Muscle of leg (tissue), 16 donors: ENCODE data around the gene MRLN. TPM values are rescaled to one million over a fixed set of nuclear protein-coding genes. Genes with fewer than 3 reads are reported as not detected.
"Not testable (repeated sequence)": the region's sequence is repeated elsewhere in the genome, so short reads cannot be mapped to it uniquely, and the experiment has no call there.

Source experiments
- DNase-seq: peaks from one replicate; pipeline ENCODE4 v3.0.0; 2013
- H3K27ac ChIP-seq: one replicate; pipeline ENCODE4 v1.5.1; 2013; ENCODE audit warnings: mild to moderate bottlenecking, low read length, control low read depth
- H3K27me3 ChIP-seq: one replicate; pipeline ENCODE4 v1.6.1; 2013; ENCODE audit warnings: low read length; ENCODE audit not compliant: control insufficient read depth, insufficient read depth
- H3K36me3 ChIP-seq: one replicate; pipeline ENCODE4 v1.6.1; 2013; ENCODE audit warnings: low read length; ENCODE audit not compliant: control insufficient read depth, insufficient read depth
- H3K4me1 ChIP-seq: one replicate; pipeline ENCODE4 v1.6.1; 2013; ENCODE audit warnings: low read length; ENCODE audit not compliant: control insufficient read depth, insufficient read depth
- H3K4me3 ChIP-seq: one replicate; pipeline ENCODE4 v1.5.1; 2013; ENCODE audit warnings: low read length, control low read depth
- H3K9me3 ChIP-seq: replicated peaks from 2 replicates; pipeline ENCODE4 v1.6.1; 2013; ENCODE audit warnings: low read depth, low read length; ENCODE audit not compliant: control insufficient read depth
- WGBS: methylation state at CpG from one replicate; pipeline ENCODE4 v1.1.5; 2013; ENCODE audit warnings: missing lambda C conversion rate; ENCODE audit not compliant: insufficient coverage; 5-methylcytosine and 5-hydroxymethylcytosine counted together
- long read RNA-seq, 11 donors: transcript quantifications; one replicate each; lab custom pipeline, GENCODE V29; 2026
- polyA plus RNA-seq, 8 donors: library from polyadenylated mRNA; unstranded; fragments of 120-200 nt; gene quantifications; one replicate each; pipeline versions ENCODE4 v1.2.1 to v1.2.3, GENCODE V29; 2013; ENCODE audit warnings: inconsistent platforms in 1 of 8, low replicate concordance in 1 of 8; ENCODE audit not compliant: insufficient read length in 8 of 8, insufficient read depth in 1 of 8
- total RNA-seq: library from RNA; stranded (reverse); fragments of 120-200 nt; gene quantifications from one replicate; pipeline ENCODE4 v1.2.4, GENCODE V29; 2013

The MRLN gene
- 254 TPM for total RNA-seq
- 100 to 1,000 TPM; 121 to 196 (median 153) TPM for polyA plus RNA-seq
- long read RNA-seq, donor 1, transcript MRLN-210 (2 exons, 644 nt) = minor isoform, 14 of 74 reads
- long read RNA-seq, donor 1, transcript MRLN-201 (3 exons, 422 nt) = major isoform, 38 of 74 reads
- long read RNA-seq, donor 1, transcript MRLN-202 (4 exons, 495 nt) = minor isoform, 16 of 74 reads
- long read RNA-seq, donor 1, partial matches to known transcripts = 0 of 74 reads
- long read RNA-seq, donor 1, other reads (novel, unspliced or antisense) = 0 of 74 reads
- long read RNA-seq, donor 2, transcript MRLN-201 (3 exons, 422 nt) = minor isoform, 12 of 32 reads
- long read RNA-seq, donor 2, transcript MRLN-202 (4 exons, 495 nt) = minor isoform, 5 of 32 reads
- long read RNA-seq, donor 2, transcript MRLN-210 (2 exons, 644 nt) = major isoform, 13 of 32 reads
- long read RNA-seq, donor 2, partial matches to known transcripts = 0 of 32 reads
- long read RNA-seq, donor 2, other reads (novel, unspliced or antisense) = 0 of 32 reads
- long read RNA-seq, donor 3, transcript MRLN-201 (3 exons, 422 nt) = major isoform, 74 of 132 reads
- long read RNA-seq, donor 3, transcript MRLN-203 (4 exons, 520 nt) = minor isoform, 5 of 132 reads
- long read RNA-seq, donor 3, transcript MRLN-202 (4 exons, 495 nt) = minor isoform, 37 of 132 reads
- long read RNA-seq, donor 3, transcript MRLN-210 (2 exons, 644 nt) = minor isoform, 8 of 132 reads
- long read RNA-seq, donor 3, partial matches to known transcripts = 0 of 132 reads
- long read RNA-seq, donor 3, other reads (novel, unspliced or antisense) = 5 of 132 reads
- long read RNA-seq, donor 4, transcript MRLN-210 (2 exons, 644 nt) = minor isoform, 13 of 108 reads
- long read RNA-seq, donor 4, transcript MRLN-202 (4 exons, 495 nt) = minor isoform, 33 of 108 reads
- long read RNA-seq, donor 4, transcript MRLN-201 (3 exons, 422 nt) = major isoform, 58 of 108 reads
- long read RNA-seq, donor 4, partial matches to known transcripts = 0 of 108 reads
- long read RNA-seq, donor 4, other reads (novel, unspliced or antisense) = 0 of 108 reads
- long read RNA-seq, donor 5, transcript MRLN-201 (3 exons, 422 nt) = major isoform, 135 of 289 reads
- long read RNA-seq, donor 5, transcript MRLN-202 (4 exons, 495 nt) = minor isoform, 85 of 289 reads
- long read RNA-seq, donor 5, transcript MRLN-210 (2 exons, 644 nt) = minor isoform, 47 of 289 reads
- long read RNA-seq, donor 5, transcript MRLN-203 (4 exons, 520 nt) = minor isoform, 9 of 289 reads
- long read RNA-seq, donor 5, partial matches to known transcripts = 0 of 289 reads
- long read RNA-seq, donor 5, other reads (novel, unspliced or antisense) = 6 of 289 reads
- long read RNA-seq, donor 6, transcript MRLN-203 (4 exons, 520 nt) = minor isoform, 12 of 486 reads
- long read RNA-seq, donor 6, transcript MRLN-201 (3 exons, 422 nt) = major isoform, 271 of 486 reads
- long read RNA-seq, donor 6, transcript MRLN-202 (4 exons, 495 nt) = minor isoform, 95 of 486 reads
- long read RNA-seq, donor 6, transcript MRLN-210 (2 exons, 644 nt) = minor isoform, 81 of 486 reads
- long read RNA-seq, donor 6, partial matches to known transcripts = 0 of 486 reads
- long read RNA-seq, donor 6, other reads (novel, unspliced or antisense) = 16 of 486 reads
- long read RNA-seq, donor 7, transcript MRLN-202 (4 exons, 495 nt) = minor isoform, 51 of 264 reads
- long read RNA-seq, donor 7, transcript MRLN-210 (2 exons, 644 nt) = minor isoform, 56 of 264 reads
- long read RNA-seq, donor 7, transcript MRLN-201 (3 exons, 422 nt) = major isoform, 140 of 264 reads
- long read RNA-seq, donor 7, transcript MRLN-203 (4 exons, 520 nt) = minor isoform, 10 of 264 reads
- long read RNA-seq, donor 7, partial matches to known transcripts = 0 of 264 reads
- long read RNA-seq, donor 7, other reads (novel, unspliced or antisense) = 0 of 264 reads
- long read RNA-seq, donor 8, transcript MRLN-210 (2 exons, 644 nt) = minor isoform, 41 of 224 reads
- long read RNA-seq, donor 8, transcript MRLN-203 (4 exons, 520 nt) = minor isoform, 5 of 224 reads
- long read RNA-seq, donor 8, transcript MRLN-202 (4 exons, 495 nt) = minor isoform, 45 of 224 reads
- long read RNA-seq, donor 8, transcript MRLN-201 (3 exons, 422 nt) = major isoform, 128 of 224 reads
- long read RNA-seq, donor 8, partial matches to known transcripts = 0 of 224 reads
- long read RNA-seq, donor 8, other reads (novel, unspliced or antisense) = 0 of 224 reads
- long read RNA-seq, donor 9, transcript MRLN-202 (4 exons, 495 nt) = minor isoform, 40 of 190 reads
- long read RNA-seq, donor 9, transcript MRLN-203 (4 exons, 520 nt) = minor isoform, 6 of 190 reads
- long read RNA-seq, donor 9, transcript MRLN-201 (3 exons, 422 nt) = major isoform, 102 of 190 reads
- long read RNA-seq, donor 9, transcript MRLN-210 (2 exons, 644 nt) = minor isoform, 37 of 190 reads
- long read RNA-seq, donor 9, partial matches to known transcripts = 0 of 190 reads
- long read RNA-seq, donor 9, other reads (novel, unspliced or antisense) = 0 of 190 reads
- long read RNA-seq, donor 10, transcript MRLN-201 (3 exons, 422 nt) = major isoform, 150 of 284 reads
- long read RNA-seq, donor 10, transcript MRLN-204 (3 exons, 421 nt) = minor isoform, 10 of 284 reads
- long read RNA-seq, donor 10, transcript MRLN-202 (4 exons, 495 nt) = minor isoform, 61 of 284 reads
- long read RNA-seq, donor 10, transcript MRLN-210 (2 exons, 644 nt) = minor isoform, 55 of 284 reads
- long read RNA-seq, donor 10, partial matches to known transcripts = 0 of 284 reads
- long read RNA-seq, donor 10, other reads (novel, unspliced or antisense) = 0 of 284 reads
- long read RNA-seq, donor 11, transcript MRLN-203 (4 exons, 520 nt) = minor isoform, 7 of 226 reads
- long read RNA-seq, donor 11, transcript MRLN-202 (4 exons, 495 nt) = minor isoform, 63 of 226 reads
- long read RNA-seq, donor 11, transcript MRLN-210 (2 exons, 644 nt) = minor isoform, 52 of 226 reads
- long read RNA-seq, donor 11, transcript MRLN-201 (3 exons, 422 nt) = major isoform, 103 of 226 reads
- long read RNA-seq, donor 11, partial matches to known transcripts = 0 of 226 reads
- long read RNA-seq, donor 11, other reads (novel, unspliced or antisense) = 0 of 226 reads

- Histone ChIP-seq H3K27me3 (no peaks in the 10 kb centered on the region), H3K27ac (peak within 1 kb of the TSS; percentile 53), H3K4me3 (peak within 1 kb of the TSS; percentile 38), H3K9me3 (no peaks in the 10 kb centered on the region), H3K36me3 (no peaks in the 10 kb centered on the region), H3K4me1 (no peaks in the 10 kb centered on the region)
- no CpG with 5 or more reads among the region's 3 CpGs for WGBS
- peak; percentile 86 for DNase-seq
Observed at GRCh38 chr10:59753267-59753666, at the start of gene MRLN. Gene MRLN, minus strand, starts transcription at chr10:59753455.

- Histone ChIP-seq H3K36me3 (peaks cover 25% of the 10 kb centered on the region), H3K27me3 (no peaks in the 10 kb centered on the region), H3K4me3 (no peak overlapping the region), H3K4me1 (no peaks in the 10 kb centered on the region), H3K9me3 (no peaks in the 10 kb centered on the region), H3K27ac (no peak overlapping the region)
- no peak for DNase-seq
- 91% methylated on average over 2 of the region's 2 CpGs for WGBS
Observed at GRCh38 chr10:59801171-59801570, 47.9 kb upstream of the MRLN start.

- no peak for DNase-seq
- Histone ChIP-seq H3K27me3 (no peaks in the 10 kb centered on the region), H3K27ac (no peak overlapping the region), H3K4me1 (no peaks in the 10 kb centered on the region), H3K4me3 (no peak overlapping the region), H3K36me3 (peaks cover 13% of the 10 kb centered on the region), H3K9me3 (no peaks in the 10 kb centered on the region)
- 100% methylated on average over 1 of the region's 1 CpG for WGBS
Observed at GRCh38 chr10:59799421-59799820, 46.2 kb upstream of the MRLN start.

GRCh38 chr10:59793919-59794318 lies 40.7 kb upstream of the MRLN start:
- Histone ChIP-seq H3K4me1 (no peaks in the 10 kb centered on the region), H3K9me3 (no peaks in the 10 kb centered on the region), H3K4me3 (no peak overlapping the region), H3K36me3 (peaks cover 26% of the 10 kb centered on the region), H3K27ac (no peak overlapping the region), H3K27me3 (no peaks in the 10 kb centered on the region)
- DNase-seq = peak; percentile 67
- no CpG with 5 or more reads among the region's 2 CpGs for WGBS

- no peak overlapping the region for H3K4me3 ChIP-seq
- H3K27me3 ChIP-seq = no peaks in the 10 kb centered on the region
- H3K36me3 ChIP-seq = peaks cover 22% of the 10 kb centered on the region
- no peak overlapping the region for H3K27ac ChIP-seq
- 95% methylated on average over 10 of the region's 13 CpGs for WGBS
- H3K4me1 ChIP-seq = no peaks in the 10 kb centered on the region
- DNase-seq = no peak
- H3K9me3 ChIP-seq = no peaks in the 10 kb centered on the region
Observed at GRCh38 chr10:59792812-59793211, 39.6 kb upstream of the MRLN start.

GRCh38 chr10:59791601-59792000 lies 38.3 kb upstream of the MRLN start:
- WGBS = no CpG with 5 or more reads among the region's 2 CpGs
- Histone ChIP-seq H3K27me3 (no peaks in the 10 kb centered on the region), H3K4me1 (no peaks in the 10 kb centered on the region), H3K9me3 (no peaks in the 10 kb centered on the region), H3K27ac (no peak overlapping the region), H3K4me3 (no peak overlapping the region), H3K36me3 (peaks cover 22% of the 10 kb centered on the region)
- DNase-seq = no peak

- WGBS = no CpG with 5 or more reads among the region's 2 CpGs
- H3K9me3 ChIP-seq, DNase-seq, H3K27me3 ChIP-seq, H3K27ac ChIP-seq, H3K4me1 ChIP-seq, H3K4me3 ChIP-seq: not testable (repeated sequence)
- H3K36me3 ChIP-seq = peaks cover 22% of the 10 kb centered on the region
Observed at GRCh38 chr10:59790080-59790479, 36.8 kb upstream of the MRLN start.
